GM21515 (cell line): Measurements from ENCODE around the gene DLGAP5.

Experiments used
- ATAC-seq: cut with Tn5 transposase; IDR thresholded peaks from one replicate; pipeline ENCODE4 v1.9.1; 2021; ENCODE audit not compliant: unreplicated experiment

The DLGAP5 gene

GRCh38 chr14:55191203-55192053 is at the start of gene DLGAP5:
Gene DLGAP5 (minus strand): TSS chr14:55191585. CDS start chr14:55189179, 2,406 bp downstream.
- ATAC-seq: peak; percentile 97

- ATAC-seq: no peak
These were observed 49.3 kb upstream of the DLGAP5 start for GRCh38 chr14:55240526-55241178.

- no peak for ATAC-seq
These were observed 47.9 kb upstream of the DLGAP5 start for GRCh38 chr14:55239320-55239719.

GRCh38 chr14:55238019-55238680 is 46.8 kb upstream of the DLGAP5 start:
- no peak for ATAC-seq

- ATAC-seq: no peak
These were observed 42.2 kb upstream of the DLGAP5 start for GRCh38 chr14:55233591-55233990.

- ATAC-seq: no peak
These were observed 36.9 kb upstream of the DLGAP5 start for GRCh38 chr14:55228261-55228660.

GRCh38 chr14:55223364-55223763 is 32.0 kb upstream of the DLGAP5 start:
- ATAC-seq: no peak

- no peak for ATAC-seq
These were observed 30.6 kb upstream of the DLGAP5 start for GRCh38 chr14:55221968-55222367.

- no peak for ATAC-seq
These were observed 29.8 kb upstream of the DLGAP5 start for GRCh38 chr14:55221186-55221585.

- no peak for ATAC-seq
These were observed 28.8 kb upstream of the DLGAP5 start for GRCh38 chr14:55220230-55220629.

- no peak for ATAC-seq
These were observed 21.2 kb upstream of the DLGAP5 start for GRCh38 chr14:55212634-55213033.

- ATAC-seq: no peak
These were observed 16.4 kb upstream of the DLGAP5 start for GRCh38 chr14:55207832-55208231.

GRCh38 chr14:55206175-55206693 is 14.8 kb upstream of the DLGAP5 start:
- ATAC-seq: no peak

- no peak for ATAC-seq
These were observed 10.1 kb upstream of the DLGAP5 start for GRCh38 chr14:55201219-55202101.

GRCh38 chr14:55200651-55201050 is 9.3 kb upstream of the DLGAP5 start:
- no peak for ATAC-seq

GRCh38 chr14:55198749-55199148 is 7.4 kb upstream of the DLGAP5 start:
- ATAC-seq: no peak

GRCh38 chr14:55194656-55195355 is 3.4 kb upstream of the DLGAP5 start:
- no peak for ATAC-seq

- no peak for ATAC-seq
These were observed 753 bp upstream of the DLGAP5 start for GRCh38 chr14:55192054-55192621.

- ATAC-seq: peak; percentile 0
These were observed 531 bp downstream of the DLGAP5 start for GRCh38 chr14:55190906-55191202.
